Activated naive CD4-positive, alpha-beta T cell treated with Interleukin-2 at 50 U/mL for 16 hours (primary cell): ENCODE data around the gene GCH1.
A peak's percentile ranks its signal among the peaks of the same experiment; 100 is the strongest.
"Not testable (repeated sequence)": the region's sequence is repeated elsewhere in the genome, so short reads cannot be mapped to it uniquely, and the experiment has no call there.

Experiments
- DNase-seq: peaks from one replicate; pipeline ENCODE4 v3.0.0-alpha.2; 2020

The GCH1 gene

GRCh38 chr14:54902521-54903420, at the start of gene GCH1:
TSS of gene GCH1 (minus strand) at chr14:54902826. CDS start at chr14:54902663, 163 bp downstream.
- peak; percentile 78 for DNase-seq

DNA sequence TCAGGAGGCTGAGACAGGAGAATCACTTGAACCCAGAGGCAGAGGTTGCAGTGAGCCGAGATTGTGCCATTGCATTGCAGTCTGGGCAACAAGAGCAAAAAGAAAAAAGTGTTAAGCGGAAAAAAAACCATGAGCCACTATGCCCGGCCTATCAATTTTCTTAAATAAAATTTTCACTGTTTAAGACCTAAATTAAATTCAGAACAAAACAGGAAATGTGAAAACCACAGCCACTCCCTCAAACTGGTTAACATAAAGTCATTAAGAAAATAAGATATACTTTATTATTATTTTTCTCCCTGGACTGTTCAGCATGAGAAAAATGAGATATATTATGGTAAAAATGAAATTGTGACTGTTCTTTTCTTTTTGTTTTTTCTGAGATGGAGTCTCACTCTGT, 44.6 kb upstream of the GCH1 start:
- no peak for DNase-seq

DNA sequence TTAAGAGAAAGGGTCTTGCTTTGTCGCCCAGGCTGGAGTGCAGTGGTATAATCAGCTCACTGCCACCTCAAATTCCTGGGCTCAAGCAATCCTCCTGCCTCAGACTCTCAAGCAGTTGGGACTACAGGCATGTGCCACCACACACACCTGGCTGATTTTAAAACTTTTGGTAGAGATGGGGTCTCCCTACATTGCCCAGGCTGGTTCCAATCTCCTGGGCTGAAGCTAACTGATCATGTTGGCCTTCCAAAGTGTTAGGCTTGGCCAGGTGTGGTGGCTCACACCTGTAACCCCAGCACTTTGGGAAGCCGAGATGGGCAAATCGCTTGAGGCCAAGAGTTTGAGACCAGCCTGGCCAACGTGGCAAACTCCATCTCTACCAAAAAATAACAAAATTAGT, 43.9 kb upstream of the GCH1 start:
- DNase-seq = no peak

- DNase-seq = no peak
Observed at GRCh38 chr14:54944737-54945391, 42.2 kb upstream of the GCH1 start.

- no peak for DNase-seq
Observed at GRCh38 chr14:54942913-54943312, 40.3 kb upstream of the GCH1 start.

DNA sequence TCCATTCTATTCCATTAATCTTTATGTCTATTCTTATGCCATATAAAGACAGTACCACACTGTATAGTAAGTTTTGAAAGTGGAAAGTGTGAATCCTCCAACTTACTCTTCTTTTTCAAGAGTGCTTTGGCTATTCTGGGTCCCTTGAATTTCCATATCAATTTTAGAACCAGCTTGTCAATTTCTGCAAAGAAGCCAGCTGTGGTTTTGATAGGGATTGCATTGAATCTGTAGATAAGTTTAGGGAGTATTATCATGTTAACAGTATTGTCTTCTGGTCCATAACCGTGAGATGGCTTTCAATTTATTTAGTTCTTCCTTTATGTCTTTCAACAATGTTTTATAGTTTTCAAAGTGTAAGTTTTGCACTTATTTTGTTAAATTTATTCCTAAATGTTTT, 34.2 kb upstream of the GCH1 start:
- no peak for DNase-seq

- DNase-seq = no peak
Observed at GRCh38 chr14:54935958-54936357, 33.3 kb upstream of the GCH1 start.

DNA sequence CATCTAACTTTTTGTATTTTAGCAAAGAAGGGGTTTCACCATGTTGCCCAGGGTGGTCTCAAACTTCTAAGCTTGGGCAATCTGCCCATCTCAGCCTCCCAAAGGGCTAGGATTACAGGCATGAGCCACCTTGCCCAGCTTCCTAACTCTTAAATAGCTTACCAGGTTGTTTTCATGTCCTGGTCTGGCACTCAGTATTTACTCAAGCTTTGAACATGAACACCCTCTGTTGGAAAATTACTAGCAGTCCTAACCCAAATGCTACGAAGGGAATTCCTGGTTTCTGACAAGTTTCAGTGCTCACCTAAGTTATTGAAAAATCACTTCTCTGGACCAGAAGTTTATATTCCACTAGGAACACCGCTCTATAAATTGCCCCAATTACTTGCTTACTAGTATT, 32.5 kb upstream of the GCH1 start:
- no peak for DNase-seq

DNA sequence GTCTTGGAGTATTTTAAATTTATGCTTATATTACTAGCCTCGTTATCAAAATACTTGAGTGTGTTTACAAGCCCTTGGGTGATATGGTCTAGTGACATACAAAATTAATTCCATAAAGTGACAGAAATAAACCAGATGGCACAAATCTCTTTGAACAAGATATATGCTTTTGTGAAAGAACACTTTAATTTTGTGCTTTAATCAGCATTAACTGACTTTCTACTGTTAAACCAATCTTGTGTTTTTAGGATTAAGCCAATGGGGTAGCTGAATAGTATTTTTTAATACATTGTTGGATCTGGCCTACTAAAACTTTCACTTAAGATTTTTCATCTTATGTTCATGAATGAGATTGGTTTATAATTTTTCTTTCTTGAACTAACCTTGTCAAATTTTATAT, 30.4 kb upstream of the GCH1 start:
- no peak for DNase-seq

GRCh38 chr14:54931598-54932340, 29.1 kb upstream of the GCH1 start:
- DNase-seq = no peak

DNA sequence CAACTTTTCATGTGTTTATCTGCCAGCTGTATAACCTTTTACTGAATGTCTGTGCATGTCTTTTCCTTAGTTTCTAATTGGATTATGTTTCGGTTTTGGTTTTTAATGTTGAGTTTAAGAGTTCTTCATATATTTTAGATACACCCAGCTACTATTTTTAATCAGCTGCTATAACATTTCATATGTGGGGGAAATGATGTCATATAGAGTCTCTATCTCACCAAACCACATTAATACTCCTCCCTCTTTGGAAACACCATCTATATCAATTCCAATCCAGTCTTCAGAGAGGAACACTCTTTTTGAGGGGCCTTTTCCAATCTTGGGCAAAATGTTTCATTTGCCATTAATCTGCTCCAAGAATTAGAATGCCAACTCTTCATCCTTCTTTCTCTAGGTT, 28.5 kb upstream of the GCH1 start:
- DNase-seq = no peak

DNA sequence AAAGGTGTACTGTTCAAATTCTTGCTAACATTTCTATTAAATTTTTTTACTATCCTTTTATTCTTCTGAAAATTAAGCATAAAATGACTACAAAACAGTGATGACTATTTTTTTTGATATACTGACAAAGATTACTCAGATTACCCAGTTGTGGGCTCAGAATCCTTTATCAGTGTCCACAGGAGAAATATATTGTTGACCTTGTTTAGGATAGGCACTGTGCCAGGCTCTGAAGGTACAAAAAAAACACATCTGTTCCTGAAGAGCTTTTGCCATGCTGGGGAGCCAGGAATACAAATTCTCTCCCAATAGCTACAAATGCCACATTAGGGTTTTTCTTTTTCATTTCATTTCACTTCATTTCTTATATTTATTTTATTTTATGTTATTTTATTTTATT, 26.9 kb upstream of the GCH1 start:
- no peak for DNase-seq

DNA sequence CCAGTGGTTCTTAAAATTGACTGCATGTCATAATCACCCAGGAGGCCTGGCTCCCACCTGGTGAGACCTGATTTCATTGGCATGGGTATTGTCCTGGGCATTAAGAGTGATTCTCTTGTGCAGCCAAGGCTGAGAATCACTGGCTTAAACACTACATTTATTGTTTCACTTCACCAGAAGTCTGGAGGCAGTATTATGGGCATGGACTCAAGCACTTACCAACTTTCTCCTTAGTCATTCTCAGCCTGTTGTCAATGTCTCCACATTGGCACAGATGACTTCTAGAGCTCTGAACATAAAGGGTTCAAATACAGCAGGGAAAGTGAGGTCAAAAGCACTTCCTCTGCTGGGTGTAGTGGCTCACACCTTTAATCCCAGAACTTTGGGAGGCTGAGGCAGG, 25.6 kb upstream of the GCH1 start:
- DNase-seq = no peak

- no peak for DNase-seq
Observed at GRCh38 chr14:54927551-54927950, 24.9 kb upstream of the GCH1 start.

DNA sequence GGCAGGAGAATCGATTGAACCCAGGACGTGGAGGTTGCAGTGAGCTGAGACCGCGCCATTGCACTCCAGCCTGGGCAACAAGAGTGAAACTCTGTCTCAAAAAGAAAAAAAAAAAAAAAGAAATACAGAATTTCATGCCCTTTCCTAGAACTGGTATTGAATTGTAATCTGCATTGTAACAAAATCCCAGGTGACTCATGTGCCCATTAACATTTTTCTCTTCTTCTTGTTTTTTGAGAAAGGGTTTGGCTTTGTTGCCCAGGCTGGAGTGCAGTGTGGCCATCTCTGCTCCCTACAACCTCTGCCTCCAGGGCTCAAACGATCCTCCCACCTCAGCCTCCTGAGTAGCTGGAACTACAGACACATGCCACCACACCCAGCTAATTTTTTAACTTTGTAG, 23.9 kb upstream of the GCH1 start:
- not testable (repeated sequence) for DNase-seq

DNA sequence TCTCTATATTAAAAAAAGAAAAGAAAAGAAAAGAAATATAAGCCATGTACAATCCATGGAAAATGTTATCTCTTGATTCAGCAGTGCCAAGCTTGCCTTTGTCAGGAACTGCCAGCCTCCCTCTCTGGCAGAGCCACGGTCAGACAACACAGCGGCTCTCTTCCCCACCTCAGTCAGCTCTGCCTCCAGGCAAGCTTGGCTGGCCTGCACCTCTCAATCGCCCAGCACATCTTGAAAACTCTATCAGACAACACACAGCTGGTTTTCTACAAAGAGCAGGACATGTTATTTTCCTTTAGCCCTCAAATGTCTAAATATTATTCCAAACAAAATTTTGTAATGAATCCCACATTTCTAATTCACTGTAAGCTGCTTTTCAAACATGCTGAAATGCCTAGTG, 20.0 kb upstream of the GCH1 start:
- no peak for DNase-seq

GRCh38 chr14:54920052-54920451, 17.4 kb upstream of the GCH1 start:
- no peak for DNase-seq

DNA sequence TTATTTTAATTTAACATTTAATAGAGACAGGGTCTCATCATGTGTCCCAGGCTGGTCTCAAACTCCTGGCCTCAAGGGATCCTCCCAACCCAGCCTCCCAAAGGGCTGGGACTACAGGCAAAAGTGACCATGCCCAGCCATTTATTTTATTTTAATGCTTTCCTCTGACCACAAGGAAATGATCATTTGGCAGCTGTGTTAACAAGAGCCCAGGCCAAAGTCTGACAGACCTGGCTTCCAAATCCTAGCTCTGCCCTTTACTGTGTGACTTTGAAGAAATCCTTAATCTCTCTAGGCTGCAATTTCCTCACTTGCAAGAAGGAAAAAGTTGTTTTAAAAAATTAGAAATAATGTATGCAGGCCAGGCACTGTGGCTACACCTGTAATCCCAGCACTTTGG, 16.7 kb upstream of the GCH1 start:
- DNase-seq = no peak

DNA sequence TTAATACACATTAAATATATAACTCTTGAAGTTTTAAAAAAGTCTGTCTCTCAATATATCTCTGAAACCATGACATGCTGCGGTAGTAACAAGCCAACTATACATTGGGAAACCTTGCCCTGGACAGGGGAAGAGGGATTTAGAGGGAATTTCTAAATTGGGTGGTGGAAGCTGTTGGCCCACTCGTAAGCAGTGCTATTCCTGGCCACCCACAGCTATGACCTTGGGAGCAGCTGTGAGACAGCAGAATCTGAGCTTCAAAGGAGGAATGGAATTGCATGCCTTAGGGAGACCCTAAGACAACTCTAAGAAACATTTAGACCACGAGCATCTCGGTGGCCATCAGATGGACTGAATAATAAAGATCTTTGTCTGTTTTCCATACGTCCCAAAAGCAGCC, 15.8 kb upstream of the GCH1 start:
- no peak for DNase-seq

DNA sequence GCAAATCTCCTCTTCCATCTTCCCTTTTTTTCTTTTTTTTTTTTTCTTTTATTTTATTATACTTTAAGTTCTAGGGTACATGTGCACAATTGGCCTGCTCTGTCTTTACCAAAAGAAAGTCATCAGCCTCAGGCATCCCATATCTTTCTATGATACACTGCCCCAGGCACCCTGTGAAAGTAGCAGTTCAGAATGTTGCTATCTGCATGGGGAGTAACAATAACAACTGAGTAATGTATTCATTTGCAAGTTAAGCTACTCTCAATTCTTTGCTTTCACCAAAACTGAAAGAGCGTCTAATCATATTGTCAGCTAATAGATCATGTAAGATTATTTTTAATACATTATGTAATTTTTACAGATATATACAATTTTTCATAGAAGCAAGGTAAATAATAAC, 13.5 kb upstream of the GCH1 start:
- DNase-seq = no peak

DNA sequence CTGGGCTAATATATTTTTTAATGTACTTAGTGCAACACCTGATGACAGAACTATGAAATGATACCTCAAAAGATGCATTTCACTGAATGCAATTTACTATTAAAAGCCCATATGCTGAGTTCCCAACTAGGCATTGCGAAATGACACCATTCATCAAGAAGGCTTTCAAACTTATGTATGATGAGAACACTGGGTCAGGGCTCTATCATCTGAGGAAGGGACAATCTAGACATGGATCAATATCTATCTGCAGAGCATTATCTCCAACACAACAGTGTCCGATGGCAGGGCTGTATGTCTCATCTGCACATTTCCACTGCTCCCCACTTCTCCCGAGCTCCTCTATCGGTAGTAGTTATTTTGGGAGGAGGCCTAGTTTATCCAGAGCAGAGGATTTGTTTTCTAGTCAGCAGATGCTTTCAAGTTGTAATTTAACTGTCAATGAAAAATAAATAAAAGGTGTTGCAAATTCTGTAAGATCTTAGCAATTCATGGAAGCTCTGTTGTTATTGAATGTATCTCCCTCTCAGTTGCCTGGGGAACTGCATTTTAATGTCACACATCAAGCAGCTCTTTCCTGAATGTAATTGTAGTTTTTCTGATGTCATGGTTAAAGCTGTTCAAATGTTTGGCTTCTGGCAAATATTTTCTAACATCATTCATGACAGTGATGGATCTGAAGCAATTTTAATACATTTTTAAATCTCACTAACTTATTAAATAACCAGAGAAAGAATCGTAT, 7.4 kb upstream of the GCH1 start:
- DNase-seq = no peak

- not testable (repeated sequence) for DNase-seq
Observed at GRCh38 chr14:54908973-54909372, 6.3 kb upstream of the GCH1 start.

GRCh38 chr14:54908190-54908589, 5.6 kb upstream of the GCH1 start:
- DNase-seq = no peak
